GM18498 (cell line): ENCODE results near the gene HOXC11.

Experiments used
- ATAC-seq: cut with Tn5 transposase; IDR thresholded peaks from one replicate; pipeline ENCODE4 v1.9.1; 2021; ENCODE audit warnings: mild to moderate bottlenecking, moderate library complexity; ENCODE audit not compliant: unreplicated experiment

HOXC11 gene

DNA sequence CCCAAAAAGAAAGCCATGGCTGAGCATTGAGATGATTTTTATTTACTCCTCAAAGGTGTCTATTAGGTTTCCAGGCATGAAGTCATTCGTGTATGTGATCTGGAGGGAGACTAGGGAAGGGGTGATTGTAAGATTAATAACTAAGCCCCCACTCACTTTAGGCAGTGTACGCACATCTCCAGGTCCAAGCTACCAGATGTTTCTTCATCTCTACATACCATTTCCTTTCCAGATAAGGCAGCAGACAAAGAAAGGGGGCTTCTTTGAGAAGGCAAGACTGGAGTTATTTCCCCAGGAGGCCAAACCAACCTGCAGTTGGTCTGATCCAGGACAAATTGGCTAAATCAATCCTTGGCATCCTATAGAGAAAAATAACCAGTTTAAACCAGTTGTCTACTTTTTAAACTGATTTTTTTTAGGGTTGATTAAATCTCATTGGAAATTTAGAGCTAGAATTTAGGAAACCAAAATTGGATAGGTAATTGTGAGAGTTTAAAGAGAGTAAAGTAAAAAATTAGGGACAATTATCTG, 30.4 kb upstream of the HOXC11 start:
- no peak for ATAC-seq

DNA sequence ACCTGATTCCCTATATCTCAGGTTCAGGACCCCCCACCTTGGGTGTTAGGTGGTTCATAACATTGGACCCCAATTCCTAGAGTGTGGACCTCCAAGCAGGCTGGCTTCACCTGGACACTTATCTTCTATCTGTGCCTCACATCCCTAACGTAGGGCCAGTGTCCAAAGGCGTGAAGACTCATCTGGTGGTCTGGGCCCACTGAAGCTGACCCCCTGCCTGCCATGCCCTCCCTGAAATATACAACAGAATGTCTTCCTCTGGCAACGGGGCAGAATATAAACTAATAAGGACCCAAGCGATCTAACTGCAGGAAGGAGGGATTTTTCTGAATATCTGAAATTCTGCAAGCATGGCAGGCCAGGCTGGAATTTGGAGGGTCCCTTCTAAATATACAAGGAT, 28.7 kb upstream of the HOXC11 start:
- ATAC-seq: no peak

DNA sequence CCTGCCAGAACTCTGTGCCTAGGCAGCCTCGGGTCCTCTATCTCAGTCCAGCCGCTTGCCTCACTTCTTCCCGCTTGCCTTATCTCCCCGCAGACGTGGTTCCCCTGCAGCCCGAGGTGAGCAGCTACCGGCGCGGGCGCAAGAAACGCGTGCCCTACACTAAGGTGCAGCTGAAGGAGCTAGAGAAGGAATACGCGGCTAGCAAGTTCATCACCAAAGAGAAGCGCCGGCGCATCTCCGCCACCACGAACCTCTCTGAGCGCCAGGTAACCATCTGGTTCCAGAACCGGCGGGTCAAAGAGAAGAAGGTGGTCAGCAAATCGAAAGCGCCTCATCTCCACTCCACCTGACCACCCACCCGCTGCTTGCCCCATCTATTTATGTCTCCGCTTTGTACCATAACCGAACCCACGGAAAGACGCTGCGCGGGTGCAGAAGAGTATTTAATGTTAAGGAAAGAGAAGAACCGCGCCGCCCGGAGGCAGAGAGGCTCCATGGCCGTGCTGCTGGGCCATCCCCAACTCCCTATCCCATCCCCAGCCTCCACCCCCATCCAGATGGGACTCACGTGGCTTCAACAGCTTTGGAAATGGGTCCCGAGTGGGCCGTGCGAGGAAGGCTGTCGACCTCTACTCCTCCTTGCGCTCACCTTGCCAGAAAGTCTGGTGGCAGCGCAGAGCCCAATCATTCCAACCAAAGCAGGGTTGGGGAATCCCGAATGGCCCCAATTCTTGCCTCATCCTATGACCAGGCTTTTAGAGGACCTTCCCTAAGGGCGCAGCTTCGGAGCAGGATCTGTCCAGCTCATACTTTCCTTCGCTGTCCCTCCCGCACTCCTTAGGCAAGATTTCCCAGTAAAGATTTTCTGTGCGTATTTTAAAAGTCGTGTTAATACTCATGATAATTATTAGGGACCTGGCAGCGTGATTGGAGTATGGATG, 27.7 kb upstream of the HOXC11 start:
- ATAC-seq: no peak

DNA sequence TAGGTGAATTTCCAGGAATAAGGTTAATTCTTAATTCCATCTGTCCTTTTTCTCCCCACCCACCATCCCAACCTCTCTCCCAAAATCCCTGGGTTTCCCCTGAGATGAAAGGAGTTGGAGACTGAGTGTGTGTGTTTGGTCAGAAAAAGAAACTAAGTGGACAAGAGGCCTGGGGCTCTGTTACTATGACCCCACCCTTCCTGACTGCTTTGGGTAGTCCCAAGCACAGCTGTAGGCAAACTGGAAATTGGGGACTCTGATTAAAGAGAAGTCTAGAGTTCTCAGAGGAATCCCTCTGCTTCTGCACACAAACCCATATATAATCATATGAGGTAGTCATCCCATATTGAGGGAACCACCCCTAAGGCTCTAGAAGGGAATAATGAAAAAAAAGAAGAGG, 25.2 kb upstream of the HOXC11 start:
- no peak for ATAC-seq

- ATAC-seq: no peak
Measured at GRCh38 chr12:53948650-53949593, 24.0 kb upstream of the HOXC11 start.

DNA sequence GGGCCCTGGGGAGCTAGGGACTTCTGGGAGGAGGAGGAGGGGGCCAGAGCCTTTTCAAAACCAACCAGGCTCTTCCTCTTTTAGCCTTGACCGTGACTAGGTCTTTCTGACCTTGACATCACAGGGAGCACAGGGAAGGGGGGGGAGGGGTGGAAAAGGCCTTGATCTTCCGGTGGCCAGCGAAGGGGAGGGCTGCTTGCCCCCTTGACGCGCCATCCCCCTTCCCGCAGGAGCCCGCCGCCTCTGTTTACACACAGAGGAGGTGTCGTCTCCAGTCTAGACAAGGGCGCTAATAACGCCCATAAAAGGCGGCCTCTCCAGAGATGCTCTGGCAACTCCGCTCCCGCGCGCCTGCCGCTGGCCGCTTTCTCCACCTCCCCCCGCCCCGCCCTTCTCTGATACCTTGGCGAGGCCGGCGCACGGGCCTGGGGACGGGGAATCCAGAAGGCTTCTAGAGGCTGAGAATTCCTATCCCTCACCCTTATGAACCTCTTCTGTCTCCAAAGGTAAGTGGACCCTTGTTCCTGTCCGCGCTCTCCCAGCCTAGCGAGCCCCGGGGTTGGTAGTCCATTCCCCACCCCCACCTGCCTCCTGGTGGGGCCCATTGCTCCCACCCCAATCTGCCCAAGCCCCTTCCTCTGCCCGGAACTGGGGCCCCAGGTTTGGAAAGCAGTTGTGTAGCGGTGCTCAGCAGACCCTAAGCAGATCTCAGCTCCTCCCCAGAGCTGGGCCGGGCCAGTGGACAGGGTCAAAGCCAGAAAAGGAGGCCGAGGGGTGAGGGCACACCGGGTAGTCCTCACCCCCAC, 23.1 kb upstream of the HOXC11 start:
- no peak for ATAC-seq

GRCh38 chr12:53950437-53950773, 22.5 kb upstream of the HOXC11 start:
- ATAC-seq: no peak

- ATAC-seq: no peak
Measured at GRCh38 chr12:53950789-53951576, 21.9 kb upstream of the HOXC11 start.

DNA sequence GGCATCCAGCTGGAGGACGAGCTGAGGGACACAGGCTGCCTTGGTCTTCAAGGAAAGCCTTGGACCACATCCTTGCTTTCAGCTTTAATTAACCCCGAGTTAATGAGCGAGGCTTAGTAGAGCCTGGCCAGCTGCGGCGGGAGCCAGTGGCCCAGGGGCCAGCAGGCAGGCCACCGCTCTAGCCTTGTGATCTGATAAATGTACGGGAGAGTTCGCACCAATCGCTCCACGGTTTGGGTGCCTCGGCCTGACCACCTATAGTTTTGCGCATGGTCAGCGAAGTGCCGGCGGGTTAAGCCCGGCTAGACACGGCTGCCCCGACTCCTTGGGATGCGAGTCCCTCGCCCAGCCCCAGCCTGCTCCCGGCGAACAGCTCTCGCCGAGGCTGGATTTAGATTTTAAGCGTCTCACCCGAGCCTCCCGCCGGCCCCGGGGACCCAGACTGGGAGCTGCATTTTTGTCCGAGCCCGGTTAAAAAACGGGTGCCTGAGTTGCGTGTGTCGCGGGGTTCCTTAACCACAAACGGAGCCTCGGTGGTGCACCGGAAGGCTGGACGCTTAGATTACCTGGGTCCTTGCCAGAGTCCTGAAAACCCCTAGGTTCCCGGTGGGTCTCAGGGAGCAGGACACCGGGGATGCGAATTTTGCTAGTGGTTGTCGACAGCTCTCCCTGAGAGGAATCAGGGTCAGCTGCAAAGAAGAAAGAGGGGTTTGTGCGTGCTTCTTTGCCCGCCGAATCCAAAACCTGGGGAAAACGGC, 21.2 kb upstream of the HOXC11 start:
- no peak for ATAC-seq

DNA sequence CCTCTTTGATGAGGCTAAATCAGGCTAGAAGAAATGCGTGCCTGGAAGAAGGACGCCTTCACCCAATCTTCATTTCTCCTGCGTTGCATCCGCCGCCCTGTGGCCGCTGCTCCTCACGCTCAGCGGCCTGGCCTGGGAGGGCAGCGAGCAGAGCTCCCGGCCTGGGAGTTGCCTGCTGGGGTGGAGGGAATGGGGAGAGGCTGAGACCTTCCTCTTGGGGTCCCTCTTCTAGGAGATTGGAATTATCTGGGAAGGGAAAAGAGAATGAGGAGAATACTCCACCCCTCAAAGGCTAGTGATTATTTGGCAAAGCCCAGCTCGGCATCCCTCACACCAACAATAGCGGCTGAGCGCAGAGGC, 20.6 kb upstream of the HOXC11 start:
- no peak for ATAC-seq

GRCh38 chr12:53952871-53953734, 19.8 kb upstream of the HOXC11 start:
- no peak for ATAC-seq

DNA sequence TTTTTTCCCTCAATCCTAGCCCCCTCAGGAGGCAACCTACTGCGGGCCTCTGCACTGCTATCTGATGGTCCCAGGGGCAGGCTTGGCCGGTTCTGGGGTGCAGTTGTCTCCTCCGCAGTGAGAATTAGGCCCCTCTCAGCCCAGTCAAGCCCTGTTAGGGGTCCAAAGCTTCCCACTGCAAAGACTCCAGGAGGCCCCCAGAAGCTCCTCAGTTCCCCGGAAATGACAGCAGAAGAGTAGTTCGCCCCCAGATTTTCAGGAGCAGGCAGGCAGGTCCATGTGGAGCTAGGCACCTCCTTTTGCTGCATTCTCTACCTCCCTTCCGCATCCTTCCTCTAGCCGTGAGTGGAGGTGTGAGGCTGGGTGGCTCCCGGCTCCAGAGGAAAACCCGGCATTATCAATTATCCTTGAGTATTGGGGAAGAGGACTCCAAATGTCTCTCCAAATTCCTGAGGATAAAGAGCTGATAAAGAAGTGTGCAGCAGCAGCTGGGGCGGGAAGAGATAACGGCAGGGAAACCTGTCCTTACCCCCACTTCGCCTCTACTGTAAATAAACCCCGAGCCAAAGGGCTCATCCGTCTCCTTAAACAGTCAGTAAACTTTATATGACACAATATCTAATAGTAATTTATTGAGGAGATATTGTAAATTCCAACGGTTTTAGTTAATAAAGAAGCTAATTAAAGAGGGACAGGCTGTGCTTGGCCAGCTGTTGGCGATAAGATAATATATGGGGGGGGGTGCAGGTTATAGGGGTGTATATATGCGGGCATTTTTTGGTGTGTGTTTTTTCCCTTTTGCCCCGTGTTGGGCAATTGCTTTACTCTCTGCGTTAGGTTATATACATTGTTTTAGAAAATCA, 18.9 kb upstream of the HOXC11 start:
- no peak for ATAC-seq

- ATAC-seq: no peak
Measured at GRCh38 chr12:53954694-53955035, 18.3 kb upstream of the HOXC11 start, which contains the start of gene HOXC12. TSS of gene HOXC12 (plus strand) at chr12:53954903. CDS start at chr12:53954930, 27 bp downstream.

DNA sequence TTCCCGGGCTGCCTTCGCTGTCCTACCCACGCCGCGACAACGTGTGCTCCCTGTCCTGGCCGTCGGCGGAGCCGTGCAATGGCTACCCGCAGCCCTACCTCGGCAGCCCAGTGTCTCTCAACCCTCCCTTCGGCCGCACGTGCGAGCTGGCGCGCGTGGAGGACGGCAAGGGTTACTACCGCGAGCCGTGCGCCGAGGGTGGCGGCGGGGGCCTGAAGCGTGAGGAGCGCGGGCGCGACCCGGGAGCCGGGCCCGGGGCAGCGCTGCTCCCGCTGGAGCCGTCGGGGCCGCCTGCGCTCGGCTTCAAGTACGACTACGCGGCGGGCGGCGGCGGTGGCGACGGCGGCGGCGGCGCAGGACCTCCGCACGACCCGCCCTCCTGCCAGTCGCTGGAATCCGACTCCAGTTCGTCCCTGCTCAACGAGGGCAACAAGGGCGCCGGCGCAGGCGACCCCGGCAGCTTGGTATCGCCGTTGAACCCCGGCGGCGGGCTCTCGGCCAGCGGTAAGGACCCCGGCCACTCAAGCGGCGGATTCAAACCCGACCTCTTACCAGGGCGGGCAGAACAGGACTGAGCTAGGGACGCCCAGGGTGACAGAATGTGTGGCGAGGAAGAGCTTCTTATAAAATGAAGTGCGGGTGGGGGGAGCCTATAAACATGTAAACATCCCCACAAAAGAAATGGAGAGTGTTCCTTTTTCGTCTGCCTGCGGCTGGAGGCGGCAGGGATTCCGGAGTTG, 17.7 kb upstream of the HOXC11 start:
- ATAC-seq: no peak

DNA sequence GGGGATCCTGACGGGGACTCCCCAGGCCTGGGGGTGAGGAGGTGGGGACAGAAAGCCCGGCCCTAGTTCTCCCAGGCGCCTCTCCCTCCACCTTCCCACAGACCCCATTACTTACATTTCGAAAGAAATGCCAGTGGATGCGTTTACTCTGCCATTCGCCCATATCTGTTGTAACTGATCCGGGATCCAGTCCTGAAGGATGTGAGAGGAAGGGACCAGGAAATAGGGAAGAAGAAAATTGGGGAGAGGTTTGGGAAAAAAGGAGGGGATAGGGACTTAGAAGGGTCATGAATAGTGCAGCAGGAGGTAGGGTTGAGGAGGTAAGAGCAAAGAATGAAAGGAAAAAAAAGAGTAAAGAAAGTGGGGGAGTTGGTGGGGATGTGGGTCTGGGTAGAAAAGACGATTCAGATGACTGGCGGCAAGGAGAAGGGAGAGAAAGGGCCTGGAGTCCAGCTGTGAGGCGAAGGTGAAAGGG, 17.1 kb upstream of the HOXC11 start:
- no peak for ATAC-seq

GRCh38 chr12:53956251-53956887, 16.6 kb upstream of the HOXC11 start:
- ATAC-seq: no peak
